Stimulated activated CD8-positive, alpha-beta memory T cell treated with anti-CD3 and anti-CD28 coated beads, Interleukin-4, amount 100 ng/mL, for 4 hours (primary cell): Measurements from ENCODE around the gene MBTPS1.

Experiments
- DNase-seq, 2 donors: peaks; one replicate each; pipeline ENCODE4 v3.0.0-alpha.2; 2020; ENCODE audit warnings: low read depth in 2 of 2, low spot score in 1 of 2

The MBTPS1 gene

DNA sequence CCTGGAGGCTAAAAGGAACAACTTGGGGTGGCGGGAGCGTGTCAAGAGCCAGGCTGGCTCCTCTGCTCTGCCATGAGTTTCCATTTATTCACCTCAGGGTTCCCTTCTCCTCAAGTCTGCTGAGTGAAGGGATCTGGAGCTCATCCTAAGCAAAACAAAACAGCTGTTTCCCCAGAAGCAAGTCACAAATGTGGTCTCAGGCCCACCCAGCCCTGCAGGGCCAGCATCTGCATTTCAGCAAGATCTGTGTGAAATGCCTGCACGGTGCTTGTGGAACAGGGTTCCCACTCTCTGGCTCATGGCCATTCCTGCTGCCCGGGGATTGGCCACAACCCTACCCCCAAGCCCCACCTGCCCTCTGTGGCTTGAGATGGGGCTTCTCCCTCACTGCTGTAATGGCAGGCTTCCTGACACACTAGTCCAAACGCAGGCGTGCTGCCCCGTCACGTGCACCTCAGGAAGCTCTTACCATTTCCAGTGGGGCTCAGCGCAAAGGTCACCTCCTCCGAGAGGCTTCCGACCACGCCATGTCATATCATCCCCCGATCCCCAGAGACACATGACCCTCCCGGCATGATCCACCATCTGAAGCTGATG is 76.4 kb downstream of the MBTPS1 start:
- no peak for DNase-seq

DNA sequence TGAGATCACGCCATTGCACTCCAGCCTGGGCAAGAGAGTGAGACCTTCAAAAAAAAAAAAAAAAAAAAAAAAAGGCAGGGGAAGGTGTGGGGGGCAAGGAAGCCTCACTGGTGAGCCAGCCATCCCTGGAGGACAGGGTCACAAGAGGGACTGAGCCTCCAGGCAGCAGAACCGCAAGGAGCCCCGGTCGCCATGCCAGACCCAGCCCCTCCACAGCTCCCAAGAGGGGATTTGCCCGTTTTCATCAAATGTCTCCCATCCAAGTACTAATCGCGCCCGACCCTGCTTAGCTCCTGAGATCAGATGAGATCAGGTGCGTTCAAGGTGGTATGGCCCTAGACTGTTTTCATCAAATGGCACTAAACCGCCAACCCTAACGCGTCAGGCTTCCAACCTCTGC is 77.0 kb downstream of the MBTPS1 start:
- DNase-seq = no peak

DNA sequence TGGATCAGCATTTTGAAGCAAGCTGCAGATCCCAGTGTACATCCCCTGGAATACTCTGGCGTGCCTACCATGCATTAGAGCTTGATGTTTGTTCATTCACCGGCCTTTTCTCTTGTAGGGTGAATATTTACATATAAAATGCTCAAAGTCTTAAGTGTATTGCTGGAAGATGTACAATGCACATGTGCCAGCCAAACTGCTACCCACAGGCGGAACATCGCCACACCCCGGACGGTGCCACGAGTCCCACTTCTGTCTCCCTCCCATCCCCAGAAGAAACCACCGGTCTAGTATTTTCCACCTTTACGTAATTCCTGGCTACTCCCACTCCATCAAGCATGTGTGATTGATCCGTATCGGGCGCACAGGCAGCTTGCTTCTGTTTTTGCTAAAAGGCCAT is 78.3 kb downstream of the MBTPS1 start:
- DNase-seq = no peak

DNA sequence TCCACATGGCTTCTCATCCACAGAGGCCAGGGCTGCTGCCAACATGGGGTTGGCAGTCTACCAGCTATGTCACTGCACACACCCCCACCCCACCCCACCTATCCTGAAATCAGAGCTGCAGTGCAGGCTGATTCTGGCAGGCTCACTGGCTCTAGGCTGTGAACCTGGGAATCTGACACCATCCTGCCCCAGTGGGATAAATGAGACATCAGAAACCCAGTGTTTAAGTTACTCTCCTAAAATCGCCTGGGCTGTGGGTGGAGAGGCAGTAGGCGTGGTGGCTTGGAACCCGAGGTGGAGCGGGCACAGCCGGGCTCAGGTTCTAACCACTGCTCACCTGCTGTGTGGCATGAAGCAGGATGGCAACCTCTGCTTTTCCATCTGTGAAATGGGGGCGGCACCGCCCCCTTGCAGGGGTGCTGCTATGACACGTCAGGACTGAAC is 79.7 kb downstream of the MBTPS1 start:
- no peak for DNase-seq

DNA sequence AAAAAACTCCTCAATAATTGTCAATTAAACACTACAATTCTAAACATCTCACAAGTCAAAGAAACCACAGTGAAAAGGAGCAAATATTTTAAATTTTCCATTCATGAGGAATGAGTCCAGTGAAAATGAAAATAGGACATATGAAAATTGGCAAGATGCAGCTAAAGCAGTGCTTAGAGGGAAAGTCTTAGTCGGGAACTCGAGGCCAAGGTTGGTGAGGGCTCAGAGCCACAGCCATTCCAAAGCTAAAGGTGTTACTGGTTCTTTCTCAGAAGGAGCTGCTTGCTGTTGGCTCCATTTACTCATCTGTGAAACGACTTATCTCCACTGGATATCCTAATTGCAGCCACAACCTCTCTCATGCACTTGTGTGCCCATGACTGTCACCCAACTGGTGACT is 80.6 kb downstream of the MBTPS1 start:
- DNase-seq = no peak

DNA sequence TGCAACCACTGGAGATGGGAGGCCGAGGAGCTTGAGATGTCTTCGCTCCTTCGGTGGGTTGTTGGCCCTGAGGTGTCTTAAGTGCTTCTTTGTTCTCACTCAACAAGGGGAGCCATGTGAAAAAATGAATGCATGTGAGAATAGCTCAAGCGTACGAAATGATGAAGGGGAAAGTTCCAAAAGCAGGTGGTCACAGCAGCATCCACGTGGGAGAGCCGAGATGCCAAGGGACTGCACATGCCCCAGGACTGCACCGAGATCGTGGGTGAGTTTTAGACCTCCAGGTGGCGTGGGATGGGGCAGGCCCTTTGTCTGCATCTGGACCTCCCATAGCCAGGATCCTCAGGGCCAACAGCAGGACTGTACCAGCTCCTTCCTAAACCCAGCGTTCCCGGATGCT is 82.2 kb downstream of the MBTPS1 start:
- no peak for DNase-seq

DNA sequence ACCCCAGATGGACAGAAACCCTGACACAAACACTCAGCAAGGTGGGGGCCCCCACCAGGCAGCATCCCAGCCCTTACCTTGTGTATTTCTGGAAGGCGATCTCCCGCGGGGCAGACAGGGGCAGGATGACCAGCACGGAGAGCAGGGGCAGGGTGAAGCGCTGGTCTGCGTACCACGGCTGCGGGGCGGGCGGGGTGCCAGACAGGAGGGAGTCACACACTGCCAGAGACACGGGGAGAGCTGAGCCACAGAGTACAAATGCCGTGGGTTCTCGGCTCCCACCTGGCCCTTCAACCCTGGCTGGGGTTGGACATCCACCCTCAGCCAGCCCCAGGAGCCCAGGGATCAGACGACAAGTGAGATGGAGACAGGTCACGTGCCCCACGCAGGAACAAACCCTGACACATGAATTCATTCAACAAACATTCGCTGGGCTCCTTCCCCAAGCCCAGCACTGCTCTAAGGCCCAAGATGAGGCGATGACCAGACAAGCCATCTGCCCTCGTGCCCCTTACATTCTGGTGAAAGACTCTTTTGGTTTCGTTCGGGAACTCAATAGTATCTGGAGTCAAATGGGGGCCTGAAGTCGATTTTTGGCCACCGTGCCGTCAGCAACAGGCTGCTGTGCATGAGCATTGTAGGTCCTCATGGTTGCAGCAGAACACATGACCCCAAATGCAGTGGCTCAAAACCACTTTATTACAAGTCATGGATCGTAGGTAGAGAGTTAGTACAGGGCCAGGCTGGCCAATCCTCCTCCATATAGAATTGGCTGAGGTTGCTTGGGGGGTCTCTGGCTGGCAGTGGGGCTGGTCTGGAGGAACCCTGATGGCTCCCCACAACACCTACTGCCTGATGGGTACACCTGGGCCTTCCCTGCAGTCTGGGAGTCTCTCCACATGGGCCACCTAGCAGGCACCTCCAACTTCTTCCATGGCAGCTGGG is 83.2 kb downstream of the MBTPS1 start:
- no peak for DNase-seq

DNA sequence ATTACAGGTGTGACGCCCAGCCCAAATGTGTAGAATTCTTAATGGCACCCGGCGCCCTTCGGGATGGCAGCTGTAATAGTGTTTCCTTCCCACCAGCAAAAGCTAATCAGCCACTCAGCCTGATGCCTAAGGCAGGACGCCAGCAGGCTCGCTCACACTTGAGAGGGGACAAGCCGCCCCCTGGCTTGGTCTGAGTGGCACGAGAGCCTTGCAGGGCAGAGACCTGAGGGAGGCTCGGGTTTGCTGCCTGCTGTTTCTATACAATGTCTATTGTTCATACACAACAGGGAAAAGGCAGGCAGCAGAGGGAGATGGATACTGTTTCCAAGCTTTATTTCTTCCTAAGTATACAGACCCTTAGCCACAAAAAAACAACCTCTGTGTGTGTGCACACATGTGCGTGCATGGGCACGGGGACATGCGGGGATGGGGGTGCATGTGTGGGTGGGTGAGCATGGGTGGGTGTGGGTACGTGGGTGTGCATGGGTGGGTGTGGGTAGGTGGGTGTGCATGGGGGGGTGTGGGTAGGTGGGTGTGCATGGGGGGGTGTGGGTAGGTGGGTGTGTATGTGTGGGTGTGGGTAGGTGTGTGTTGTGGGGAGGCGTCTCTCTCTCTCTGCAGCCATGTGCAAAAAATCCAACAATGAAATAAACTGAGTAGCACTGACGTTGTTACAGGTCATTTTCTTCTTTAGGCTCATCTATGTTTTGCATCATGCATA is 84.1 kb downstream of the MBTPS1 start:
- no peak for DNase-seq

DNA sequence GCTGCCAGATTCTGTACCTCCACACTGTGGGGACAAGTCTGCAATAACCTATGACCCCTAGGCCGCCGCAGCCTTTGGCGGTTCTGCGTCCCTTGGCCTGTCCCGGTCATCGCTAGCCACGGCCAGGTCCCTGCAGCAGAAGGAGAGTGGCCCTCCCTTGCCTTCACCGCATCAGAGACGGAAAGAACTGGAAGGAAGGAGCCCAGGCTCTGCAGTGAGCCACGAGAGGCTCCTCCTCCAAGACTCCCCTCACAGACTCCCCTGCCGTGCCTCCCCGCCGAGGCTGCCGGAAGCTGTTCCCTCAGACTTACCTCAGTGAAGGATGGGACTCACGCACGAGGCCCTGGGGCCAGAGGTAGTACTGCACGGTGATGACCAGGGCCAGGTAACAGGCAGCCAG is 85.2 kb downstream of the MBTPS1 start:
- DNase-seq = no peak

DNA sequence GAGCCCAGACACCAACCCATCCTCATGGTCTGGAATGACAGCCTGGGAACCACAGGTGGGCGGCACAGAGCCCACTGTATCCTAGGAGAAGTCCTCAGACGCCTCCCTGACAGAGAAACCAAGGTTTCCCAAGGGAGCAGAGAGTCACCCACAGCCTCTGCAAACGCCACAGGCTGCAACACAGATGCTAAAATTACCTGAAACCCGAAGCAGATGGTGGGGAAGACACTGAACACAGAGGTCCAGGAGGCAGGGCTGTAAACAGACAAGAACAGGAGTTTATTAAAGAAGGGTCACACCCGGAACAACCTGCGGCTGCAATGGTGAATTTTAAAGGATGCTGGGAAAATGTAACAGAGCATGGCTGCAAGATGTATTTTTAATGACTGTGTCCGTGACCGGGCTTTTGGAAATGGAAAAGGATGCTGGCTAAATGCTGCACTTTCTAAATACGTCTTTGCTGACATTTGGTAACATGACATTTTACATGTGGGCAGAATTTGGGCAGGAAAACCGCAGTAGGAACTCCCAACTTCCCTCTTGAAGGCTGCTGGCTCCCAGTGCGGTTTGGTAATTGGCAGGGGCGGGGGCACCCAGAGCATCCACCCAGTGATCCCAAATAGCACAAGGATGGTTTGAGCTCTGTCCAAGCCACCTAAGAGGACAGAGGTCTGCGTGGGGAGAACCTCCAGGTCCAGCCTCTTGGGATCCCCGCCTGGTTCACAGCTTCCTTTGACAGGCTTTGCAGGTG is 87.3 kb downstream of the MBTPS1 start:
- DNase-seq = no peak

DNA sequence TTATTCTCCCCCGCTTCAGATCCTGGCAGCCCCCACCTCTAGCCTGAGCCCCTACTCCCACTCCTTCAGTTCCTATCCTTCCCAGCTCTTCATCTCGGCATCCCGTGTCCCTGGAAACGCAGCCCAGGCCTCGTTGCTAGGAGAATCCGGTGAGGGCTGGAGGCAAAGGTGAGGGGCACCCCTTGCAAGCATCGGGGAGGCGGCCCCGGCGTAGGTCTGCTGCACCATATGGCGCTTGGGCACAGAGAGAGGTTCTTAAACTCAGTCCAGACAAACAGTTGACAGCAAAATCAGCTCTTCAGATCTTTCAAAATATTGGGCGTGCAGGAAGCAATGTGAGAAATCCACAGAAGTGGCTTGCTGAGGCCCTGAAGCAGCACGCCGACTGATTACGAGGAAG is 89.1 kb downstream of the MBTPS1 start:
- DNase-seq = no peak

DNA sequence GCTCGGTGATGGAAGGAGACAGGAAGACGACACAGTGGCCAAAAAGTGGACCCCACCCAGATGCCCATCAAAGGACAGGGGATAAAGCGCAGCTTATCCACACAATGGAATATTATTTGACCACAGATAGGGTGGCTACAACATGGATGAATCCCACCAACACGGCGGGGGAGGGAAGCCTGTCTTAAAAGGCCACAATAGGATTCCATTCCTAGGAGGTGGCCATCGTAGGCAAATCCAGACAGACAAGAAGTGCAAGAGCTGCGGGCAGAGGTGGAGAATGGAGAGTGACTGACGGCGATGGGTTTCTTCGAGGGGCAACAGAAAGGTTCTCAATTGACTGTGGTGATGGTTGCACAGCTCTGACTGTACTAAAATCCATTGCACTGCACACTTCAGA is 90.1 kb downstream of the MBTPS1 start:
- DNase-seq = no peak

DNA sequence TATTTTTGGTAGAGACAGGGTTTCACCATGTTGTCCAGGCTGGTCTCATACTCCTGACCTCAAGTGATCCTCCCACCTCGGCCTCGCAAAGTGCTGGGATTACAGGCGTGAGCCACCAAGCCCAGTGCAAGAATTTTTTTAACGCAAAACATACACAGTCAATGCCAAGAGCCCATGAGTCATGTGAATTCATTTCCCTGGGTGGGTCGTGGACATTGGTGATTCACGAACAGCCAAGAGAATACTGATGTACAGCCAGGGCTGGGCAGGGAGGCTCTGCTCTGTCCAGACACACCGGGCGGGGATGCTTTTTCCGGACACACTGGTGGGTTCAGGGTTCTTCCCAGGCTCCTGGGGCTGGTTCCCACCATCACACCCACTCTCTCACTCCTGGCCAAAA is 91.9 kb downstream of the MBTPS1 start:
- no peak for DNase-seq

DNA sequence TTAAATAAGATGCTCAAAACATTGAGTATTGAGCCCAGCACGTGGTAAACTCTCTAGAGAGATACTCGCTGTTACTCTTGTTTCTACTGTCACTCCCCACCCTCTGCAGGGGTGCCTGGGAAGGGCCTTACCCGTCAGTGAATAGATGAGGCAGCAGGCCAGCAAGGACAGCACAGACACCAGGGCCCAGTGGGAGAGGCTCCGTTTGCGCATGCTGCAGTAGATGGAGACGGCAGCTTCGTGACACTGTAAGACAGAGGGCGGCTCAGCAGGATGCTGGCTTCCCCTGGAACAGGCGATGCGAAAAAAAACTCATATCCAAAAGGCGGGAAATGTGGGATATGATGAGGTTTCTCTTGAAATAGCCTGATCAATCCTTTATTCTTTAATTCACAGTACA is 94.1 kb downstream of the MBTPS1 start:
- no peak for DNase-seq

DNA sequence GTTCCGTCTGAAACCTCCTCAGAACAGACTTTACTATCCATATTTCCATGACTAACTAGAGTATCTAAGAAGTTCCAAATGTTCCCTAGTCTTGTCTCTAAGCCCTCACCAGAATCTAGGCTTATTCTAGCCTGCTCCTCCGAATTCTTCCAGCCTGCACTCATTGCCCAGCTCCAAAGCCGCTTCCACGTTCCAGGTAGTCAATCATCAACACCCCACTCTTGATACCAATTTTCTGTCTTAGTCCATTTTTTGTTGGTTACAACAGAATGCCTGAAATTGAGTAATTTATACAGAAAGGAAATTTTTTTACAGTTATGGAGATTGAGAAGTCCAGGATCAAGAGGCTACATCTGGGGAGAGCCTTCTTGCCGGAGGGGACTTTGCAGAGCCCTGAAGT is 95.3 kb downstream of the MBTPS1 start:
- DNase-seq = no peak

DNA sequence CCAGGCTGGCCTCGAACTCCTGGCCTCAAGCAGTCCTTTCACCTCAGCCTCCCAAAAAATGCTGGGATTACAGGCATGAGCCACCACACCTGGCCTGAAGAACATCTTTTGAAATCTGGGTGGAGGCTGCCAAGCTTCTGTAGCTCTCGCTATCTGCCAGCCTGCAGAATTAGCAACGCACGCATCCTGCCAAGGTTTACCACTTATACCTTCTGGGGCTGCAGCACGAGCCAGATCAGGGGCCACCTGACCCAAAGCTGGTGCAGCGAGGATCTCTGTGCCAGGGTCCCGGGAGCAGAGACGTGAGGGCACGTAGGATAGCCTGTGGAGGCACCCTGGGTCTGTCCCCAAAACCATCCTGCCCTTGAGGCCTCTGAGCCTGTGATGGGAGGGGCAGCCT is 96.4 kb downstream of the MBTPS1 start:
- DNase-seq = no peak

DNA sequence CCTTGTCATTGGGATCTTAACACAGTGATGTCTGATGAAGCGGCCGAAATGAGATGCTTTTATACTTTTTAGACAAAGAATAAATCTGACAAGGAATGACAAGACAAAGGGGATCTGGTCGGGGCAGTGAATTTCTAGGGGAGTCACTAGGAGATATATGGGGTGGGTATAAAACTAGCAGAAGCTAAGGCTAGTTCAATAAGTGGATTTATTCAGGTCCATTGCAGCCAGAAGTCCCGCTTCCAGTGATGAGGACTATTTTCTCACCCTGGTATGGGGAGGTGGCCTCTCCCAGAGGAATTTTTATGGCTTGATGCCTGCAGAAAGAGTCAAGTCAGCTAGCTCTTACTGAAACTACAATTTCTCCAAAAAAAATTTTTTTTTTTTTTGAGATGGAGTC is 98.0 kb downstream of the MBTPS1 start:
- no peak for DNase-seq

DNA sequence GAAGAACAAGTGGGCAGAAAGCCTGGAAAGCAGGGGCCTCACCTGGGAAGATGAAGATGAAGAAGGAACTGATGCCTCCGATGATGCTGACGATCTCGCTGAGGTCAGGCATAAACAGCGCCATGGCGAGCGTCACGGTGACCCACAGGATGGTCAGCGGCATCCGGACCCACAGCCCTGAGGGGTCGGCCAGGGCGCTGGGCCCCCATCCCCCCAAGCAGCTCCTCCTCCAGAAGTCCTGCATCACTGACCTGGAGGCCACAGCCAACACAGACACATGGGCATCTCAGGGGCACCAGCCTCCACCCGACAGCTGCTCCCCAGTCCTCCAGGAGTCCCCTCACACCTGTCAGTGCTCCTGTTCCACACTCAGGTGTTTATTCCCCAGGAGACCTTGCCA is 100.3 kb downstream of the MBTPS1 start:
- DNase-seq = no peak

DNA sequence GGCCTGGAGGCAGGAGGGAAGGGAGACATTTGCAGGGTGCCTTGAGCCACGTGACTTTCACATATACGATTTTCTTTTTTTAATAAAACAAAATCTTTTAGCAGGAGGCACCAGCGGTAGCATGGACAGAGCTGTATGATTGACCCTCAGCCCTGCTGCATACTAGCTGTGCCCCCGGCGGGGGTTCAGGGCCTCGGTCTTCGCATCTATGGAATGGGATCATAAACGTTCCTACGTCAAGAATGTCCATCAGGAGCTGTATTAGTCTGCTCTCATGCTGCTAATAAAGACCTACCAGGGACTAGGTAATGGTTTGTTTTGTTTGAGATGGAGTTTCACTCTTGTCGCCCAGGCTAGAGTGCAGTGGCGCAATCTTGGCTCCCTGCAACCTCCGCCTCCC is 101.3 kb downstream of the MBTPS1 start:
- no peak for DNase-seq

DNA sequence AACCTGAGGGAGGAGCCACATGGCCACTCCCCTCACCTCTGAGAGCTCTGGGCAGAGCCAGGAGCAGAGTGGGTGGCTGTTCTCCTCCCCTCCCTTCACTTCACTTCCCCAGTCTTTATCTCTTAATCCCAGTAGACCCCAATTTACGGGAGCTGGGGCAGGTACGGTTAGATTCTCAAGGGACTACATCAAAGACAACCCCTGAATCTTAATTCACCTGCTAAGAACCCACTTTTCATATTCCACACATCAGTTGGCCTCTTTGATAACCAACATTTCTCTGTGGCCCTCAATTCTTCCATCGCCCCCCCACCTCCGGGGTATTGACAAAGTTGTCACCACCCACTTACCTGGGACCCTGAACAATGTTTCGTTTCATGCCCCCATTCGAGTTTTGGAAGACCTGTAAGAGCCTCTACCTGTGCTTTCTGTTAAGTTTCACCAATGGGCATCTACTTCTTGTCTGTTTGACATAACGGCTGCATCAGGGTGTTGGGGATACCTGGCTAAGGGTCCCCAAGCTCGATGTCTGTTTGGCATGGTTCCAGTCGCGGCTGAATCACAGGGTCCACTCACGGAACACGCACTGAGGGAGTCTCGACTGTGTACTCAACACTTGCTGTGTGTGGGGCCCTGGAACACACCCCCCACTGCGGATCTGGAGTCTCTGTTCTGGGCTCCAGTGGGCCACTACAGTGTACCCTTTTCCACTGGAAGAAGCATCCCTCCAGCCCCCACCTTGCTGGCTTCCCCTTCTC is 102.0 kb downstream of the MBTPS1 start:
- DNase-seq = no peak
